ENCODE measurements around the gene NEDD4. TPM values are rescaled to one million over a fixed set of nuclear protein-coding genes. Genes with fewer than 3 reads are reported as not detected.
"Not testable (repeated sequence)": the region's sequence is repeated elsewhere in the genome, so short reads cannot be mapped to it uniquely, and the experiment has no call there.

The NEDD4 gene
- total RNA-seq, 2 donors from 2014 or later = 10.4 to 16.5 TPM

GRCh38 chr15:55823699-55824340, 169.6 kb downstream of the NEDD4 start:
- TF ChIP-seq CTCF (conservative IDR thresholded peaks at IDR 0.05) = no peak
- no peak overlapping the region for H3K27ac Mint-ChIP-seq
- DNase-seq = no peak
- H3K27me3 Mint-ChIP-seq (ENCODE audit: insufficient read depth) = peaks cover 78% of the 10 kb centered on the region
- Histone ChIP-seq H3K4me3 (ENCODE audit: low read length) (no peak overlapping the region), H3K36me3 (ENCODE audit: control insufficient read depth, insufficient read depth, low read length) (no peaks in the 10 kb centered on the region), H3K27ac (ENCODE audit: low read depth, low read length) (no peak overlapping the region), H3K9ac (ENCODE audit: extremely low read depth, low read length, poor library complexity, severe bottlenecking) (no peak overlapping the region), H3K9me3 (ENCODE audit: control insufficient read depth, low read length) (no peaks in the 10 kb centered on the region), H3K27me3 (ENCODE audit: control insufficient read depth, insufficient read depth, low read length, poor library complexity, severe bottlenecking) (peaks cover 98% of the 10 kb centered on the region), H3K4me1 (ENCODE audit: control insufficient read depth, insufficient read depth, low read length) (no peaks in the 10 kb centered on the region)
- no peaks in the 10 kb centered on the region for H3K4me1 Mint-ChIP-seq
- 71 to 75% methylated on average over 1 to 2 of the region's 3 CpGs for WGBS, 2 experiments (ENCODE audit: insufficient coverage in 1 of 2, insufficient read length in 1 of 2)
- no peaks in the 10 kb centered on the region for H3K36me3 Mint-ChIP-seq (ENCODE audit: low read depth)
- no peak overlapping the region for H3K4me3 Mint-ChIP-seq
- no peaks in the 10 kb centered on the region for H3K9me3 Mint-ChIP-seq

DNA sequence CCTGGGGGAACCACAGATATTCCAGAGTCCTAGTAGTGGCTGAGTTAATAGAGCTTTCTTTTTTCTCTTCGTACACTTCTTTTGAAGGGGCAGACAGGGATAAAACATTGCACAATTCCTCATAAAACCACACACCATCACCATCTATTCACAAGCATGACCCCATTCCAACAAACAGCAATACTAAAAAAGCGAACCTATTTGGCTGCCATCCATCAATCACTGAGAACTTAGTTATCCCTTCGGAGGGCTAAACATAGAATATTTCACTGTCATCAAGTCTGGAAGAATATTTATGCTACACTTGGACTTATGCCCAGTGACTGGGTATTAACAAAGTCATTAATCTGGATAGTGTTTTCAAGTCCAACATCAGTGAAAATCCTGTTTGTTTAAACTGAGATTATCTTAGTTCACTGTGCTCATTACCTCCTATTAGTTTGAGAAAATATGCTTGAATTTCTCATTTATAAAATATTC, 170.2 kb downstream of the NEDD4 start:
- 91 to 97% methylated on average over 3 of the region's 3 CpGs for WGBS, 2 experiments (ENCODE audit: insufficient coverage in 1 of 2, insufficient read length in 1 of 2)
- no peaks in the 10 kb centered on the region for H3K36me3 ChIP-seq (ENCODE audit: control insufficient read depth, insufficient read depth, low read length)
- no peaks in the 10 kb centered on the region for H3K36me3 Mint-ChIP-seq (ENCODE audit: low read depth)
- no peak overlapping the region for H3K27ac ChIP-seq (ENCODE audit: low read depth, low read length)
- H3K4me1 Mint-ChIP-seq = no peaks in the 10 kb centered on the region
- peaks cover 98% of the 10 kb centered on the region for H3K27me3 ChIP-seq (ENCODE audit: control insufficient read depth, insufficient read depth, low read length, poor library complexity, severe bottlenecking)
- no peak overlapping the region for H3K27ac Mint-ChIP-seq
- no peaks in the 10 kb centered on the region for H3K4me1 ChIP-seq (ENCODE audit: control insufficient read depth, insufficient read depth, low read length)
- DNase-seq = no peak
- no peaks in the 10 kb centered on the region for H3K9me3 Mint-ChIP-seq
- no peaks in the 10 kb centered on the region for H3K9me3 ChIP-seq (ENCODE audit: control insufficient read depth, low read length)
- H3K4me3 Mint-ChIP-seq = no peak overlapping the region
- TF ChIP-seq CTCF (conservative IDR thresholded peaks at IDR 0.05) = no peak
- H3K4me3 ChIP-seq (ENCODE audit: low read length) = no peak overlapping the region
- H3K27me3 Mint-ChIP-seq (ENCODE audit: insufficient read depth) = peaks cover 81% of the 10 kb centered on the region
- H3K9ac ChIP-seq (ENCODE audit: extremely low read depth, low read length, poor library complexity, severe bottlenecking) = no peak overlapping the region

GRCh38 chr15:55821740-55822139, 171.7 kb downstream of the NEDD4 start:
- H3K4me1 Mint-ChIP-seq = not testable (repeated sequence)
- peaks cover 83% of the 10 kb centered on the region for H3K27me3 Mint-ChIP-seq (ENCODE audit: insufficient read depth)

More at GRCh38 chr15:55821740-55822139, 171.7 kb downstream of the NEDD4 start:
- not testable (repeated sequence) for H3K4me1 ChIP-seq (ENCODE audit: control insufficient read depth, insufficient read depth, low read length); H3K27ac ChIP-seq (ENCODE audit: low read depth, low read length); H3K36me3 ChIP-seq (ENCODE audit: control insufficient read depth, insufficient read depth, low read length); H3K9me3 ChIP-seq (ENCODE audit: control insufficient read depth, low read length); H3K4me3 Mint-ChIP-seq; H3K9ac ChIP-seq (ENCODE audit: extremely low read depth, low read length, poor library complexity, severe bottlenecking); H3K9me3 Mint-ChIP-seq; H3K4me3 ChIP-seq (ENCODE audit: low read length); H3K36me3 Mint-ChIP-seq (ENCODE audit: low read depth); H3K27ac Mint-ChIP-seq; DNase-seq
- 92% methylated on average over 1 of the region's 2 CpGs; no CpG with 5 or more reads in 1 of the 2 experiments for WGBS, 2 experiments (ENCODE audit: insufficient coverage in 1 of 2, insufficient read length in 1 of 2)
- peaks cover 96% of the 10 kb centered on the region for H3K27me3 ChIP-seq (ENCODE audit: control insufficient read depth, insufficient read depth, low read length, poor library complexity, severe bottlenecking)
